Left lung (tissue), 10 donors: ENCODE results near the gene ABLIM2. TPM values are rescaled to one million over a fixed set of nuclear protein-coding genes. Genes with fewer than 3 reads are reported as not detected.

Experiments used
- ATAC-seq: fragments of 200-7000 bp; cut with Tn5 transposase; one replicate; pipeline ENCODE4 v1.9.1; 2020; ENCODE audit warnings: moderate library complexity
- DNase-seq, 4 donors: peaks; one replicate each; pipeline ENCODE4 v3.0.0-alpha.2; 2013 to 2020
- H3K27ac ChIP-seq, 2 donors: fragments of 200-600 bp; sonication (generic) in 1 of 2; one replicate each; pipeline versions ENCODE4 v1.5.0 to v1.8.0; 2020 to 2021
- H3K27me3 ChIP-seq, 2 donors: fragments of 200-600 bp; sonication (generic) in 1 of 2; one replicate each; pipeline versions ENCODE4 v1.5.0 to v1.8.0; 2020 to 2021
- H3K36me3 ChIP-seq, 2 donors: fragments of 200-600 bp; sonication (generic) in 1 of 2; one replicate each; pipeline versions ENCODE4 v1.5.0 to v1.8.0; 2020 to 2021
- H3K4me1 ChIP-seq, 2 donors: fragments of 200-600 bp; one replicate each; pipeline ENCODE4 v1.8.0; 2021
- H3K4me3 ChIP-seq, 2 donors: fragments of 200-600 bp; sonication (generic) in 1 of 2; one replicate each; pipeline versions ENCODE4 v1.5.0 to v1.8.0; 2020 to 2021; ENCODE audit warnings: mild to moderate bottlenecking in 1 of 2
- H3K9me3 ChIP-seq, 2 donors: fragments of 200-600 bp; sonication (generic) in 1 of 2; one replicate each; pipeline versions ENCODE4 v1.5.0 to v1.8.0; 2020 to 2021
- intact Hi-C, 2 donors: fragments of 100-400 bp; cut with DNase I; formaldehyde crosslinking; loops; one replicate each; pipeline versions ENCODE4 v1.11.2 to v1.14.2; 2022
- polyA plus RNA-seq, 6 donors: library from polyadenylated mRNA; unstranded; fragments of 120-200 nt; gene quantifications; one replicate each; pipeline ENCODE4 v1.2.1, GENCODE V29; 2013; ENCODE audit not compliant: insufficient read length in 6 of 6
- total RNA-seq, 2 donors: library from RNA; stranded (reverse); fragmentation: NEBNext Ultra II Directional; extraction: Animal tissue kit (Norgen Biotek cat#: 25700); gene quantifications; one replicate each; pipeline ENCODE4 v1.2.1, GENCODE V29; 2021
- TF ChIP-seq, protein P1 (sequence below), 2 donors: fragments of 200-600 bp; sonication (generic) in 1 of 2; IDR thresholded peaks; one replicate each; pipeline versions ENCODE4 v1.5.0 to v1.8.0; 2021; ENCODE audit warnings: antibody characterized with exemption in 2 of 2
- donor health status: DM: no; HTN: yes; CAD: no.
- donor health status: DM: no; HTN: no; CAD: no.

Gene ABLIM2
- total and polyA plus RNA-seq, 8 donors = 5.7 to 10.2 (median 7.0) TPM

GRCh38 chr4:7973545-7973981, 185.1 kb downstream of the ABLIM2 start:
- H3K4me1 ChIP-seq = peaks cover 16 to 24% of the 10 kb centered on the region in 2 donors
- no peak overlapping the region for H3K27ac ChIP-seq
- TF ChIP-seq, protein P1, sequence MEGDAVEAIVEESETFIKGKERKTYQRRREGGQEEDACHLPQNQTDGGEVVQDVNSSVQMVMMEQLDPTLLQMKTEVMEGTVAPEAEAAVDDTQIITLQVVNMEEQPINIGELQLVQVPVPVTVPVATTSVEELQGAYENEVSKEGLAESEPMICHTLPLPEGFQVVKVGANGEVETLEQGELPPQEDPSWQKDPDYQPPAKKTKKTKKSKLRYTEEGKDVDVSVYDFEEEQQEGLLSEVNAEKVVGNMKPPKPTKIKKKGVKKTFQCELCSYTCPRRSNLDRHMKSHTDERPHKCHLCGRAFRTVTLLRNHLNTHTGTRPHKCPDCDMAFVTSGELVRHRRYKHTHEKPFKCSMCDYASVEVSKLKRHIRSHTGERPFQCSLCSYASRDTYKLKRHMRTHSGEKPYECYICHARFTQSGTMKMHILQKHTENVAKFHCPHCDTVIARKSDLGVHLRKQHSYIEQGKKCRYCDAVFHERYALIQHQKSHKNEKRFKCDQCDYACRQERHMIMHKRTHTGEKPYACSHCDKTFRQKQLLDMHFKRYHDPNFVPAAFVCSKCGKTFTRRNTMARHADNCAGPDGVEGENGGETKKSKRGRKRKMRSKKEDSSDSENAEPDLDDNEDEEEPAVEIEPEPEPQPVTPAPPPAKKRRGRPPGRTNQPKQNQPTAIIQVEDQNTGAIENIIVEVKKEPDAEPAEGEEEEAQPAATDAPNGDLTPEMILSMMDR (IDR thresholded peaks at IDR 0.05) = no peak
- intact Hi-C loops = no loop called here
- no peak for DNase-seq
- H3K36me3 ChIP-seq = no peaks in the 10 kb centered on the region
- no peak overlapping the region for H3K4me3 ChIP-seq
- no peaks in the 10 kb centered on the region for H3K9me3 ChIP-seq
- ATAC-seq = no peak
- H3K27me3 ChIP-seq = no peaks in the 10 kb centered on the region

DNA sequence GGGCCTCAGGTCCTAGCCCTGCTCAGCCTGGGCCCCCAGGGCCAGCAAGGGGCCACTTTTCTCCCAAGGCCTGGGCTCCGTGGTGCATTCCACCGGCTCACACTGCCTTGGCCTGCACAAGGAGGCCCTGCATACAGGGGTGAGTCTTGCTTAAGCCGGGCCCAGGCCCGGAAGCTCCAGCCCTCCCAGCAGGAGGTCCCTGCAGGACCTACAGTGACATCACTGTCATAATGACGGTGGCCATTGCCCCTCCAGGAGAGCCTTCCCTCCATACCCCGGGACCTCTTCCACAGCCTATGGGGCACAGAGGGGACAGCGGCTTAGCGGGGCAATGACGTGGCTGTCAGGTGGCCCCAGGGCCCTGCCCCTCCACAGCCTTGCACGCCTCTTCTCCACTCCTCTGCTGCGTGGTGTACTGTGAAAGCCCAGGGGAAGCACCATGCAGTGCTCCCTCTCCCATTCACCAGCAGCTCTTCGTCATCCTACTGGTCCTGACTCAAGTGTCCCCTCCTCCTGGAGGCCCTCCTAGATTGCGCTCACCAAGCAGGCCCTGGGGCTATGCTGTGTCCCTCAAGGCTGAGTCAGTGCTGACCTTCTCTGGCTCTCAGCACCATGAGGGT, 186.6 kb downstream of the ABLIM2 start:
- intact Hi-C loops = no loop called here
- ATAC-seq = no peak

DNA sequence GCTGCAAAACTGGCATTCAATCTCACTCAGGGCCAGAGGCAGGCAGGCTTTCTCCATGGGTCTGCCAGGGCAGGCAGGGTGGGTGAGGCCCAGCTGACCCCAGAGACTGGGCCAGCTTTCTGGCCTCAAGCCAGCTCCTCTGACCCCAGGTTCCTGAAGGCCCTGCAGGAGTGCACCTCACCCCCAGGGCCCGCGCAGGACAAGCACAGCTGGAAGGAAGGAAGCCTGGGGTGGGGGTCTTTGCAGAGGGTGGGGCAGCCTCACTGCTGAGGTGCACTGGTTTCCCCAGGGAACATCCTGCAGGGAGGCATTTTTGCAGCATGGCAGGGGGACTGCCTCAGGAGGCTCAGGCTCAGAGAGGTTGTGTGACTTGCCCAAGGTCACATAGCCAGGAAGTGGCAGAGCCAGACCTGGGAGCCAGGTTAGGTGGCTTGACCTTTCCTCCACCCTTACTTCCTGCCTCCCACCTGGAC, 187.4 kb downstream of the ABLIM2 start:
- H3K4me3 ChIP-seq = no peak overlapping the region
- H3K9me3 ChIP-seq = no peaks in the 10 kb centered on the region
- TF ChIP-seq, protein P1 (IDR thresholded peaks at IDR 0.05) = no peak
- intact Hi-C loops = no loop called here
- DNase-seq (no peak), ATAC-seq (no peak)
- H3K36me3 ChIP-seq = no peaks in the 10 kb centered on the region
- no peaks in the 10 kb centered on the region for H3K27me3 ChIP-seq
- H3K27ac ChIP-seq = no peak overlapping the region
- peaks cover 8 to 35% of the 10 kb centered on the region in 2 donors for H3K4me1 ChIP-seq

More for the DNA sequence above, 186.6 kb downstream of the ABLIM2 start:
- no peak overlapping the region for H3K4me3 ChIP-seq
- H3K9me3 ChIP-seq = no peaks in the 10 kb centered on the region
- no peak overlapping the region for H3K27ac ChIP-seq
- TF ChIP-seq, protein P1 (IDR thresholded peaks at IDR 0.05) = no peak
- no peaks in the 10 kb centered on the region for H3K27me3 ChIP-seq
- no peak for DNase-seq
- H3K36me3 ChIP-seq = no peaks in the 10 kb centered on the region
- H3K4me1 ChIP-seq = peaks cover 8 to 35% of the 10 kb centered on the region in 2 donors

DNA sequence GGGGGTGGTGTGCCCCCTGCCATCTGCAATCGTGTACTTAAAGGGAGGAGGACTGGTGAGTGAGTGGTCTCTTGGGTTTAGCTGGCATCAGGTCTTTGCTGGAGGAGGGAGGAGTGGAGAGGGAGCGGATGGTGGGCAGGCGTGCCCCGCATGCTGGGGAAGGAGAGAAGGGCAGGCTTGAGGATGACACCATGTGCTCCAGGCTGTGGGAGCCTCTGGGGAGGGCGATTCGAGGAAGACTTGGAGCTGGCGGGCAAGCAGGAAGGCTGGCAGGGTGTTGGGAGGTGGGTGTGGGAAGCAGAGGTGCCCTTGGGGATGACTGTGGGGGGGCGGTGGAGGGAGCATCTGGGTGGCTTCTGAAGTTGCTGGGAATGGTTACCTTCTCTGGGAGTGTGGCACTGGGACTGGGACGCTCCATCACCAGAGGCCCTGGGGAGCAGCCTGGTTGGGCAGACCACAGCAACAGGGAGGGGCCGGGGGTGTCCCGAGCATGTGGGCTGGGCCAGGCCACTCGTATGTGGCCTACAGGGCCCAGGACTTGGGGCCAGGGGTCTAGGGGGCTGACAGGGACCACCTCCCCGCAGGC, 188.2 kb downstream of the ABLIM2 start:
- Histone ChIP-seq H3K9me3 (no peaks in the 10 kb centered on the region), H3K36me3 (no peaks in the 10 kb centered on the region), H3K27ac (peak overlapping the region; percentile 47 to 62), H3K4me1 (peaks cover 8 to 38% of the 10 kb centered on the region in 2 donors), H3K4me3 (no peak overlapping the region), H3K27me3 (no peaks in the 10 kb centered on the region)
- peak in 1 of 4 donors; percentile 72 for DNase-seq
- ATAC-seq = no peak
- TF ChIP-seq, protein P1 (IDR thresholded peaks at IDR 0.05) = no peak
- intact Hi-C loops = no loop called here

- Histone ChIP-seq H3K4me1 (peaks cover 8 to 53% of the 10 kb centered on the region in 2 donors), H3K27ac (peak overlapping the region in 1 of 2 donors; percentile 51), H3K36me3 (no peaks in the 10 kb centered on the region), H3K4me3 (no peak overlapping the region), H3K9me3 (no peaks in the 10 kb centered on the region), H3K27me3 (no peaks in the 10 kb centered on the region)
- DNase-seq = no peak
- intact Hi-C loops = no loop called here
- TF ChIP-seq, protein P1 (IDR thresholded peaks at IDR 0.05) = no peak
- no peak for ATAC-seq
These were observed 190.2 kb downstream of the ABLIM2 start for GRCh38 chr4:7968262-7968896.
